Left forelimb (tissue), 1 donor: ENCODE measurements around the gene PNMA8B.
A peak's percentile ranks its signal among the peaks of the same experiment; 100 is the strongest.
"Not testable (repeated sequence)": the region's sequence is repeated elsewhere in the genome, so short reads cannot be mapped to it uniquely, and the experiment has no call there.

Experiments
- DNase-seq: peaks from one replicate; pipeline ENCODE4 v3.0.0-alpha.2; 2018; ENCODE audit warnings: low spot score

The PNMA8B gene

GRCh38 chr19:46495786-46496099, at the start of gene PNMA8B:
TSS of gene PNMA8B (minus strand) at chr19:46495867. CDS start at chr19:46495465, 402 bp downstream.
- peak; percentile 88 for DNase-seq

- DNase-seq: no peak
These were observed 49.0 kb upstream of the PNMA8B start for GRCh38 chr19:46544651-46545050.

DNA sequence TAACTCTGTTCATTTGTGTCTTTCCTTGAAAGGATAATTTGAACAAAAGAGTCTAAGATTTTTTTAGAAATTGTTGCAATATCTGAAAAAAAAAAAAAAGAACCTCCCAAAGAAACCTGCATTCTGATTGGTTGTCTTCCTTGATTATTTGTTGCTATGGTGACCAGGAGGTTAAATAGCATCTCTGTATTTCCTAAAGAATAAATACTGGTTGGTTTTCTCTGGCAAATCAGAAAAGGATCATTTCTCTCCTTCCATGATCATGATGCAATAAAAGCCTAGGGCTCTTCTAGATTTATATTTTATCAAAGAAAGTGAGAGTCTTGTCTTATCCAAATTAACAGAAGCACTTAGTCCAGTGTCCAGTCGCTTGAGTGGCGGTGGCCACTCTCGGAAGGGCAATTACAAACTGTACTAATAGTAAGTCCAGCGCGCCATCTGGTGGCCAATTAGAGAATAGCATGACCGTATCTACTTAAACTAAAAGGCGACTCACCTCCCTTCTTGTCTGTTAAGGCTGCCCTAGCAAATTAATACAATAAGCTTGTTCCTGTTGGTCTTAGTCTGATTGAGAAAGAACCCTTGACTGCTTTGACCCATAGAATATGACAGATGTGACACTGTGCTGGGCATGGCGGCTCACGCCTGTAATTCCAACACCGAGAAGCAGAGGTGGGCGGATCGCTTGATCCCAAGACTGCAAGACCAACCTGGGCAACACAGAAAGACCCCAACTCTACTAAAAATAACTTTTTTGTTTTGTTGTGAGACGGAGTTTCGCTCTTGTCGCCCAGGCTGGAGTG, 47.0 kb upstream of the PNMA8B start:
- peak; percentile 80 for DNase-seq

GRCh38 chr19:46537136-46538097, 41.8 kb upstream of the PNMA8B start:
- DNase-seq: no peak

- no peak for DNase-seq
These were observed 40.7 kb upstream of the PNMA8B start for GRCh38 chr19:46536391-46536790.

DNA sequence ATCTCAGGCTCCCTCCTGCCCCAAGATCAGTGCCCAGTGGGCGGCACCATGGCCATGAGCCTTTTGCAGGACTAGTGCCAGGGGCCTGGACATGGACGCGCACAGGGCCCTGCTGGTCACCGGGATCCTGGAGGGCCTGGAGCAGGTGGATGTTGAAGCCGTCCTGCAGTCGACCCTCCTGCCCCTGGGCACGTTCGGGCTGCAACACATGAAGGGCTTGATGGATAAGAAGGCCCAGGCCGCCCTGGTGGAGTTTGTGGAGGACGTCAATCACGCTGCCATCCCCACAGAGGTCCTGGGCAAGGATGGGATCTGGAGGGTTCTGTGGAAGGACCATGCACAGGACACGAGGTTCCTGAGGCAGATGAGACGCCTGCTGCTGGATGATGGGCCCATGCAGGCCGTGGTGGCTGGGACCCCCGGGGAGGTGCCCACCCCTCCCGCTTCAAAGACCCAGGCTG, 38.0 kb upstream of the PNMA8B start:
- no peak for DNase-seq

- no peak for DNase-seq
These were observed 37.5 kb upstream of the PNMA8B start for GRCh38 chr19:46533078-46533620.

DNA sequence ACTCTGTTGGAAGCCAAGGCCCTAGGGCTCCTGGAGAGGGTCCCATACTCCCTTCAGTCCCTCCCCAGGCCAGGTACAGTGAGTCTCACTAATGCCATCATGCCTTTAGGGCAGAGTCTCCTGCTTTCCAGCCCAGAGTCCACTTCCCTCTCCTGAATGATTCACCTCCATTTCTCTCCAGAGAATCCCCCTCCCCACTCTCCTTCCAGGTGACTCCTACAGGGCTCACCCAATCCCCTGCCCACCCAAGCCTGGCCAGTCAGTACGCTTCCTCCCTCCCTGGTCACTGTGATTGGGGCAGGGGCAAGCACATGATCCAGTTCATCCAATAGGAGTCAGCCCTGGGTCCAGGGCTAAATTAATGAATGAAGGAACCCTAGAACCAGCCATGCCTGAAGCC, 35.0 kb upstream of the PNMA8B start:
- peak; percentile 61 for DNase-seq

GRCh38 chr19:46529622-46530451, 34.2 kb upstream of the PNMA8B start:
- DNase-seq: peak; percentile 84

DNA sequence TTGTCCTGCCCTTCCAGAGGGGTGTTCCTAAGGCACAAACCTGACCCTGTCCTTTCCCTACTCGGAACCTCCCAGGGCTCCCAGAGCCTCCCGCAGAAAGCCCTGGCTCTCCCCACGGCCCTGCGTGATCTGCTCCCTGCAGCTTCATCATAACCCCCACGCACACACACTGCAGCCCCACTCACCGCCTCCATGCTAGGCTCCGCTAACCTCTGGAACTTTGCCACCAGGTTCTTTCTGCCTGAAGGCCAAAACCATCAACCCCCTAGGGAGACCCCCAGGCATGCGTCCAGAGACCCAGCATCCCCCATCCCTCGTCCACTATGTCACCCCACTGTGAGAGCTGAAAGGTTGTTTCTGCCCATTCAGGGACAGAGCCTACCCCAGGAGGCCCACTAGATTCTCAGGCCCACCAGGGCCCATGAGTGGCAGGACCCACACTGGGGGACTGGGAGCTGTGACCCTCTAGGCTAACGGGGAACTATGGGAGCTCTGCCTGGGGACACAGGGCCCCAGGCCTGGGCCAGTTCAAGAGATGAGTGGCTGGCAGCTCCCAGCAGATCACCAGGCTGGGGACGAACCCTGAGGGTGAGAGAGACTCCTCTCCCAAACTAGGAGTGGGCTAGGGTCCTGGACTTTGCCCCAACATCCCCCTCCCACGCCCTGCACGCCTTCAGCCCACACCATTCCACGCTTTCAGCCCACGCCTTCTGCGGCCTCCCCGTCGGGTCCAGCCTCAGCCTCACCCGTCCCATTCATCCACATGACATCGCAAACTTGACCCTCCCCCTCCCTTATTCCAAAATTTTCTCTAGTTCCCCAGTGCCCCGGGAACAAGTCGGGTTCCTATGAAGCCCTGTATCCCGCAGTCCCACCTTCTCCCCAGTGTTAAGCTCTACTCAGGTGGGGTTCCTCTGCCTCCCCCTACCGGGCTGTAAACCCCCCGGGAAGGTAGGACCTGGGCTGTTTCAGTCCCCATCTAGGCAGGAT, 33.2 kb upstream of the PNMA8B start:
- DNase-seq: peak; percentile 50

DNA sequence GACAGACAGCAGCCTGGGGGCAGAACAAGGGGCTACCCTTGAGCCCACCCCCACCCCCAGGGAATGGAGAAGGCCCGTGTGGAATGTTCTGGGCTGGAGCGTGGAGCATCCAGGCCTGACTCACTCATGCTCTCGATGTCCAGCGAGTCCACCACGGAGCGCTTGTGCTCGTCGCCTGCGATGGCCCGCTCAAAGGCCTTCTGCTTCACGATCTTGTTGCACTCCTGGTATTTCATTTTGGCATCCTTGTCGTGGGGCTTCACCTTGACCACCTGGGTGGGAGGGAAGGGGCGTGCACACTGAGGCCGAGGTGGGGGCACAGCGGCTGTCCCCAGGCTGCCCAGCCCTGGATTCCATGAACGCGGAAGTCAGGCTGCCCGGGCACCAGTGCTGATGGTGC, 31.1 kb upstream of the PNMA8B start:
- DNase-seq: not testable (repeated sequence)

DNA sequence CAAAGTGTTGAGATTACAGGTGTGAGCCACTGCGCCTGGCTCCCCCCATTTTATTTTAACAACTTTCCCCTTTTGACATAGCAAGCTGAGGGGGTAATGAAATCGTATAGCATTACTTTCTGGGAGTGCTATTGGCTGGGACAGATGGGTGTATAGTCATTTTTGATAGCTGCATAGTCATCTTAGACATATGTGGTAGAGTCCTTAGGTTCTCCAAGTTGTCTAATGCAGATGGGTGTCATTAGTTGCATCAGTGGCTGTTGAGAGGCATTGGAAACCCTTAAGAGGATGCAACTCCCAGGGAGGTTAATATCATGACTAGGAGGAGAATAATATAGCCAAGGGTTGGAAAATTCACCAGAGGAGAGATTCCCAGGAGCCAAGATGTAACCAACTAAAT, 28.6 kb upstream of the PNMA8B start:
- DNase-seq: no peak

GRCh38 chr19:46522988-46523387, 27.3 kb upstream of the PNMA8B start:
- not testable (repeated sequence) for DNase-seq

DNA sequence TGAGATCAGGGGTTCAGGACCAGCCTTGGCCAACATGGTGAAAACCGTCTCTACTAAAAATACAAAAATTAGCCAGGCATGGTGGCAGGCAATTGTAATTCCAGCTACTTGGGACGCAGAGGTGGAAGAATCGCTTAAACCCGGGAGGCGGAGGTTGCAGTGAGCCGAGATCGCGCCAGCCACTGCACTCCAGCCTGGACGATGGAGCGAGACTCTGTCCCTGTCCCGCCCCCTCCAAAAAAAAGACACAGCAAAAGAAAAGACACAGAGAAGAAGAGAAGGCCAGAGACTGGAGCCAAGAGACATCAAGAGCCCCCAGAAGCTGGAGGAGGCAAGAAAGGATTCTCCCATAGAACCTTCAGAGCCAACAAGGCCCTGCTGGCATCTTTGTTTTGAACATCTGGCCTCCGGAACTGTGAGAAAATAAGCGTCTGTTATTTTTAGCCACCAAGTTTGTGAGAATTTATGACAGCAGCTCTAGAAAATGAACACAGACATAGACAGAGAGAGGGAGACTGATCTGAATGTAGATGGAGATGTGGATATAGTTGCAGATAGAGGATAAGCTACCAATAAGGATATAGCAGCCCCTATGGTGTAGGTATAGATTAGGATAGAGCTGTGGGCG, 25.7 kb upstream of the PNMA8B start:
- no peak for DNase-seq

GRCh38 chr19:46520616-46521015, 24.9 kb upstream of the PNMA8B start:
- DNase-seq: no peak

DNA sequence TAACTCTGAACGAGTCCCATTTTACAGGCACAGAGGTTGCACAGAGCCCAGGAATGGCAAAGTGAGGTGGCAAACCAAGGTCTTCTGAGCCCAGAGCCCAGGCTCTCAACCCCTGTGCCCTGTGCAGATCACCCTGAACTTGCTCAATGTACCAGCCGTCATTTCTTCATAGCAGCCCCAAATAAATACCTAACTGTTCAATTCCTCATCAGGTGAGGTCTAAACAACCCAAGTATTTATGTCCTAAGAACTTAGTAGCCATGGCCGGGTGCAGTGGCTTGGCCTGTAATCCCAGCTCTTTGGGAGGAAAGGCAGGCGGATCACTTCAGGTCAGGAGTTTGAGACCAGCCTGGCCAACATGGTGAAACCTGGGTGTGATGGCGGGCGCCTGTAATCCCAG, 21.8 kb upstream of the PNMA8B start:
- no peak for DNase-seq

DNA sequence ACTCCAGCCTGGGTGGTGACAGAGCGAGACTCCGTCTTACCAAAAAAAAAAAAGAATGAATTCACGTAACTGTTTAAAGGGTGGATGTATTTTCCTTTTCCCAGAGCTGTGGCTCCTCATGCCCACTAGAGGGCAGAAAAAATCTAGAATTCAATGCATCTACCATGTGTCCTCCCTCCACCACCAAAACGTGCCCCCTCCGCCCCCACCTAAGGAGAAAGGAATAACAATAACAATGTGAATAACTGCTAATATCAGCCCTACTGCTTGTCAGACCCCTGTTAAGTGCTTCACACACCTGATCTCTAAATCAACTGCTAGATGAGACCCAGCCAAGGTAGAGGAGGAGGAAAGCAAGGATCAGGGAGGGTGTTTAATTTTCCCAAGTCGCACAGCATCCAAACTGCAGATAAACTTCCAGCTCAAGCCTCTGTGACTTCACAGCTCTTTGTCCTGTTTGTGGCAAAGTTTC, 20.2 kb upstream of the PNMA8B start:
- DNase-seq: no peak

DNA sequence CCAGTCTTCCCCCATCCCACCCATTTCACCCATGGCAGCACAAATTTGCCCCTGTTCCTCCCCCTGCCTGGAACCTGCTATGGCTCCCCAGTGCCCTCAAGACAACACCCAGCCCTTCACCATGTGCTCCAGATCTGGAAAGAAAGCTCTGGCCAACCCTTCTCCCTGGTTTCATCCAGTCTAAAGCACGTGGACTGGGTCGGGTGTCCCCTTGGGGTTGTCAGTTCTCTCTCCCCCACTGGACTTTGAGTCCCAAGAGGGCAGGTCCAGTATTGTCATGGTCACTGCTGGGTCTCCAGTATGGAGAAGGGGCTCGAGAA, 19.6 kb upstream of the PNMA8B start:
- no peak for DNase-seq

GRCh38 chr19:46514589-46515289, 19.1 kb upstream of the PNMA8B start:
- no peak for DNase-seq
